ENCODE data around the gene BAZ2A.

Gene BAZ2A

GRCh38 chr12:56634837-56635791 lies 5.0 kb upstream of the BAZ2A start:
- FAIRE-seq: no peak

DNA sequence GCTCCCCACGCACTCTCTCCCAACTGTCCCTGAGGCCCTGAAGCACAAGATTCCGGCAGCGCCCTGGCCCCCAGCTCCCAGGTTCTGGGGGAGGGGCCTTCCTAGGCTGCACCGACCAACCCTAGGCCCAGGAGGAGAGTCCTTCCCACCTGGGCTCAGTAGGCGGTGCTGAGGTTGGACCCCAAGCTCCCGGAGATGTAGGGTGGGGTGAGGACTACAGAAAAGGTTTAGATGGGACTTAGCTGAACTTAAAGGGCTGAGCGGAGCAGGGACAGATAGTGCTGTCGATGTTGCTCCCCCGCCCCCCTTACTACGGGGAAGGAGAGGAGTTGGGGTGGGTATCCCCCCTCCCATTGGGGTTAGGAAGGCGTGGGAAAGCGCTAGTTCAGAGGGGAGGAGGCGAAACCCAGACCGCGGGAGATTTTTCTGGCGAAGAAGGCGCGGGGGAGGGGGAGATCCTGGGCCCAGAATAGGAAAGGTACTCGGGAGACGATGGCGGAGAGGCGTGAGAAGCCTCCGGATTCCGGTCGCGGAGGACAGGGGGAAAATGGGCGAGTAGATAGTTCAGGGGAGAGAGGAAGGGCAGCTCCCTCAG lies 4.2 kb upstream of the BAZ2A start:
- FAIRE-seq: no peak

- FAIRE-seq: no peak
Observed at GRCh38 chr12:56633468-56634241, 3.5 kb upstream of the BAZ2A start.

- no peak for FAIRE-seq
Observed at GRCh38 chr12:56632701-56633467, 2.8 kb upstream of the BAZ2A start.

DNA sequence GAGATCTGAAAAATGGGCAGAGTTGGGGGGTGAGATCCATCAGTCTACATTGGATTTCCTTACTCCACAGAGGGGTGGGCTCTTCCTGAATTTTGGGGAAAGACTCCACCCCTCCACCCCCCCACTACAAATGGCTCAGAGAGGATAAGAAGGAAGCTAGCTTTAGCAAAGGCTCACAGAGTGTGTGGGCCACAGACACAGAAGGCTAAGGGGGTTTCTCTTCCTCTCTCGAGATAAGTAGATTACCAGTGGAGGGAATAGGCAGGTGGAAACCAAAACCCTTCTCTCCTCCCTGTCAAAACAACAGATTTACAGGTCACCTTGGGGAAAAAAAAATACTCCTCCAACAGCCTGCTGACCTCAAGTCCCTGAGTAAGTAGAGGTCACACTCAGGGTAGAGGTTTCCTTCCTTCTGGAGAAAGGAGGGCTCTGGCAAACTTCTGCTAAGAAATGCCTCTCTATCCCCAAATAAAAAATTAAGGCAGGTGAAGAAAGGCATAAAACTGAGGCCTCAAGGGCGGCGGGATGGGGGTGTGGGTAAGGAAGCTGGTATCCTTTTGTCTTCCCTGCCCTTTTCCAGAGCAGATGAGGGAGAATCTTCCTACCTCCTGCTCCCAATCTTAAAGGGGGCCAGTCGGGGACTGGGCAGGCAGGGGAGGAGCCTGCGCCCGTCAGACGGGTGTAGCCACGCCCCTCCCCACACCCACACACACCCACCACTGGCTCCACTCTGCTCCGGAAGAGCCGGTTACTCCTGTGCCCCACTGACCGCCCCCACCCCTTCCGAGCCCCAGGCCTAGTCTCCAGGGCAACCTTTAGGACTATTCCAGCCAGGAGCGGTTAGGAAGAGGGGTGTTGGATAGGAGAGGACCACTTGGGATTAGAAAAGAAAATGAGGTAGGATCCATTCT lies 1.9 kb upstream of the BAZ2A start:
- FAIRE-seq: no peak

GRCh38 chr12:56629459-56630179 lies 507 bp downstream of the BAZ2A start:
- FAIRE-seq: no peak

DNA sequence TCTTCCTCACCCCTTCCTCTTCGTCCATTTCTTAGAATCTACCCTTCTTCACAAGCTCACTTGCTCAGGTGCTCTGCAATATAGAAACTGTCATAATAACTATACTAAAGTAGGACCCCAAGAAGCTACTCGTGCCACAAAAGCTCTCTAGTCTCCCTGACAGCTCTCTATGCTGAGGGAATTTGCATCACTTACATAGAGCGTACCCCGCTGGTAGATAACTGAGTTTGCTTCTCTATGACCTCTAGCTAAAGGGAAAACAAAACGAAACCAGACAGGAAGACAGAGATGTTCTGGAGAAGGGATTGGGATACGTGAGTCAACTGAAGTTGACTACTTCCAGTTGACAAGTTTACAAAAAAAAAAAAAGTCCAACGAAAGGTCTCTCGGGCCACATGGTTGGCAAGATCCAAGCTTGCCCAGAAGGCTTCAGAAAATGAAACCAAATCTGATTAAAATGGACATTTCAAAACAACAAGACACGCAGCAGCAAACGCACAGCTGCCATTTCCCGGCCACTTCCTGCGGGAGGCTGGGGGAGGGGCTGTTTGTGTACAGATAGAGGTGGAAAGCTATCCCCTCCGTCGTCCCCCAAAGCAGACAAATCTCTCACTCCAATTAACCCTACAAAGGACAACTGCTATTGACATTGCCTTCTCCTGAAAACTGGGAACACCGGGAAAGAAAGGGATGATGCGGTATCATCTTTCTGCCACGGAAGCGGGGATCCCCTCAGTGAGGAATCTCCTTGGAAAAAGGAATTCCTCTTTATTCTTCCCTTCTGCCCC lies 1.3 kb downstream of the BAZ2A start:
- FAIRE-seq: no peak

DNA sequence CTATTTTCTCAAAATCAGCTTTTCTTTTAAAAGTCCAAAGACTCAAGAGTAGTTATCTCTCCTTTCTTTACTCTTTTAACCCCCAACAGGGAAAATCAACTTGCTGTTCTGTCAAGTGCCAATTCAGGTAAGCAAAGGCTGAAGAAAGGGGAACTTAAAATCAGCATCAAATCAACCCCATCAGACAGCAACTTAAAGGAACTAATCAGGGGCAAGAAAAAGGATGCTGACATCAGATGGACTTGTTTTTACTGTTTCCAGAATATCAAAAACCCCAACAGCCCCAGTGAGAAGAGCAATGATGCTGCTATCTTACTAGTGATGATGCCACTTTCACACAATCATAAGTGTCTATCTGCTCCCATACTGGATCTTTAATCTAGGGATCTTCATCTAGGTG lies 3.4 kb downstream of the BAZ2A start:
- FAIRE-seq: no peak

DNA sequence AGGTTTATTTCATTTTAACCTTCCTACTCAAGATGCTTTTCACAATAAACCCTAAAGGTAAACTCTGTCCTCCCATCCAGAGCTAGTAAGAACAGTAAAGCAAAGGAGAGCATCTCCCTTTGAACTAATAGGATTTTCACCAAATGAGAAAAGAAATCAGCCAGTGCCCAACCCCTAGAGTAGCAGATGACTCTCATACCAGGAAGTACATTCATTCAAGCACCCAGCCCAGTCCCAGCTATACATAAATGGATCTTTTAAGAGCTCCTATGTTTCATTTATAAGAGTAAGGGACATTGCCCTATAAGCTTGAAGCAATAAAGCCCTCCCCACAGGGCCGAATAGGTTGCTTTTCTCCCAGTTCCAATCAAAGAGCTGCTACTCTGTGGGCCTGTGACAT lies 7.6 kb downstream of the BAZ2A start:
- FAIRE-seq: no peak

DNA sequence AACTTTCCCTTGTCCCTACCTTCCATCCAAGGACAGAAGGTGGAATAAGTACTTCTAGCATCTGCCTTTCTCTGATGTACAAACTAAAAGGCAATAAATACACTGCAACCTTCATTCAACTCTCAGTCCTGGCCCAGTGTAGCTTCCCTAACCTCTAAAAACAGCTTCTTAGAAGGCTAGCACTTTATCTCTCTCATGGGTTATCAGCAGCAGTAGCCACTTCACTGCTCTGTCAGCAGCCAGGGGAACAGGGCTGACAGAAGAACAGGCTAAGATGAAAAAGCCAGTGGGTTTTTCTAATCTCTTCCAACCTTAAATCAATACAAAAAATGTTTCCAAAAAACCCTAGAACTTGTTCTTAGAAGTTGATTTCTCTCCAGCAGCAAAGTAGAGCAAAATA lies 13.2 kb downstream of the BAZ2A start:
- no peak for FAIRE-seq

DNA sequence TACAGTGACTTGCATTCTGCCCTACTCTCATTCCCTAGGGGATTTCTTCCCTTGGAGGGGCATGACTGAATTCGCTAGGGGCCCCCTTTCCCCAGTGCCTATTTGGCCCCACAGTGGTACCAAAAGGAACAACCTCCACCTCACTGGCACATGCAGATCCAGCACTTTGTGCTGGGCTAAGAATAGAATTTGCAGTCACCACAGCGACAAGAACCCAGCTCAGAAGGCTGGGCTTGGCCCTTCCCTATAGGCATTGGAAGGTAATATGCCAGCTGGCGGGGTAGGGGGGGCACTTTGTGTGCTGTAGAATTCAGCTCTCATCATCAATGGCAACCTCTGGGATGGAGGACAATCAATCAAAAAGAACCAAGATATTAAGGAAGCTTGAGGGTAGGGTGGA lies 13.9 kb downstream of the BAZ2A start:
- FAIRE-seq: no peak

DNA sequence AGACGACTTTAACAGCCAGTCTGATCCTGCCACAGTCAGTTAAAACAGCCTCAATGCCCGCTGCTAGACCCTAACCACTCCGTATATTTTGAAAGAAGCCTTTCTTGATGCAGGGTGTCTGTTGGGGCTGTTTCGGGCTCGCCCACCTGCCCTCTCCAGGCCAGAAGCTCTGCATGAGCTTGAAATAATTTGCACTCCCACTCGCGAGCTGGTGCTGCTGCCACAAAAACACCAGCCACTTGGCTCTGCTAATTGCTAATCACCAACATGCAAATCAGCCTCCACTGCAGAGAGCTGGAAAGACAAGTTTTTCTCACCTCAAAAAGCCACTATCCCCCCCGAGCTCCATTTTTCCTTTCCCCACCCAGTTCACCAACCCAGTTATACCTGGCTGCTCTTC lies 15.5 kb downstream of the BAZ2A start:
- no peak for FAIRE-seq

DNA sequence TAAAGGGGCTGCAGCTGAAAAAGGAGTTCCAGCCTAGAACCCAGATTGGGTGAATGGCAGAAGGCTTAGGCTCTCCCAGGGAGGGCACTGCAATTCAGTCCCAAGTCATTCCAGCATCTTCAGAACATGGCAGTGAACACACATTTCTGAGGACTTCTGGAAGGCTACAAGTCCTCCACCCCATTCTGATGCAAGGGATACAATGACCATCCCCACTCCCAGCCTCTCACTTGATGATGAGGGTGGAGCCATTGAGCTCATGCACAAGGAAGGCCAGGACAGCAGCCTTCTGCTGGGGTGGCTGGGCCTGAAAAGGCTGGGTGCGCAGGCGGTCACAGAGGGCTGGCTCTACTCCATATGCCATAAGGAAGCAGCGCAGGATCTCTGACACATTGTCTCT lies 25.8 kb downstream of the BAZ2A start:
- FAIRE-seq: no peak

DNA sequence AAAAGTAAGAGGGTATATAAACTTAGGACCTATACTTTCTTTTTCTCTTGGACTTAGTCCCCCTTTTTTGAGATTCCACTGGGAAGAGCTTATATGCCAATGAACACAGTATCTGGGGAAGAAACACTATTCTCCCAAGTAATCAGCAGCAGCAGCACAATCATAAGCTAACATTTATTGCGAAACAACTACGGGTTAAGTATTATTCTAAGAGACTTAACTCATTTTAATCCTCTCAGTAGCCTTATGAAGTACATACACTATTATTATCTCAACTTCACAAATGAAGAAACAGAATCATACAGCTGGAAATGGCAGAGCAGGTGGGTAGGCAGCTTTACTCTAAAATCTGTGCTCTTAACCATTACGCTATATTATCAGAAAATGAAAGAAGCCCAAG lies 27.9 kb downstream of the BAZ2A start:
- FAIRE-seq: no peak

- FAIRE-seq: no peak
Observed at GRCh38 chr12:56601503-56601902, 28.6 kb downstream of the BAZ2A start.

DNA sequence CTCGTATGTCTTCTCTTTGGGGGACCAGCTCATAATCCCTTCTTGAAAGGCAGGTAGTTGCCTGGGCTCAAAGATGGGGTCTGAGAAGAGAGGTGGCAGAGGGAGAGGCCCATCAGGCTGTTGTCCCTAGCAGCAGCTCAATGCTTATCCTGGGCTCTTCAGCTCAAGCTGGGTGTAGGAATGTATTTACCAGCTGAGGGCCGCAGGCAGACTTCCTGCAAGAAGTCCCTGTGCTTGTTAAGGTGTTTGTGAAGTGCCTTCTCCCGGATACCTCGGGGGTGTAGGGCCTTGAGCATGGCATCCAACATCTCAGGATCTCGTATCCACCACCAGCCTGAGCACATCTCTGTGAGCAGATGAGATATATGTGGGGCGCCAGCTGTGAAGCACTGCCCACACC lies 29.4 kb downstream of the BAZ2A start:
- FAIRE-seq: no peak

GRCh38 chr12:56599797-56600196 lies 30.3 kb downstream of the BAZ2A start:
- no peak for FAIRE-seq

GRCh38 chr12:56599041-56599440 lies 31.1 kb downstream of the BAZ2A start:
- FAIRE-seq: no peak

GRCh38 chr12:56596815-56597214 lies 33.3 kb downstream of the BAZ2A start:
- FAIRE-seq: no peak

All from endometrium (tissue), 2 donors.